ENCODE measurements around the gene HOXA5.

HOXA5 gene

DNA sequence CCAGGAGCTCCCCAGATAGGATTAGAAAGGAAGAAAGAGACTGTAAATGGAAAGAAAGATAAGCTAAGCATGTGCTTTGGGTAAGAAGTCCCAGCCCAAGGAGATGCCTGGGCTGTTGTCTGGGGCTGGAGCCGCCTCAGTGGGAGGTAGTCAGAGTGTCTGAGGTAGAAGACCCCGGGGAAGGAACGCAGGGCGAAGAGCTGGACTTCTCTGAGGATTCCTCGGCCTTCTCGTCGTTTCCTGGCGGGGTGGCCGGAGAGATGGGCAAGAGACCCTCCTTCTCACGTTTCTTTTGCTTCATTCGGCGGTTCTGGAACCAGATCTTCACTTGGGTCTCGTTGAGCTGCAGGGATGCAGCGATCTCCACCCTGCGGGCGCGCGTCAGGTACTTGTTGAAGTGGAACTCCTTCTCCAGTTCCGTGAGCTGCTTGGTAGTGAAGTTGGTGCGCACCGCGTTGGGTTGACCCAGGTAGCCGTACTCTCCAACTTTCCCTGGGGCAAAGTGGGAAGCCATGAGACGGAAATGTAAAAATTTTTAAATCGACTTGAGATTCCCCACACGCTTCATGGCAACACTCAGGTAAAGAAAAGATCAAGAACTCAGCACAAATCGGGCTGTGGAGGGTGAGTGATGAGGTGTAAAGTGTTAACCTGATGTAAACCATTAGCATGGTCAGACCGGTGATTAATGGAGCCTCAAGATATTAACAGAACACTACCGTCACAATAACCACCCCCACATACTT is 49.0 kb downstream of the HOXA5 start:
- Mint-ChIP-seq H3K4me1 (ENCODE audit: low read depth) (peaks cover 31% of the 10 kb centered on the region), H3K36me3 (ENCODE audit: low read depth) (no peaks in the 10 kb centered on the region), H3K27ac (no peak overlapping the region), H3K9me3 (no peaks in the 10 kb centered on the region), H3K4me3 (no peak overlapping the region), H3K27me3 (peaks cover 93% of the 10 kb centered on the region)
- DNase-seq = no peak

DNA sequence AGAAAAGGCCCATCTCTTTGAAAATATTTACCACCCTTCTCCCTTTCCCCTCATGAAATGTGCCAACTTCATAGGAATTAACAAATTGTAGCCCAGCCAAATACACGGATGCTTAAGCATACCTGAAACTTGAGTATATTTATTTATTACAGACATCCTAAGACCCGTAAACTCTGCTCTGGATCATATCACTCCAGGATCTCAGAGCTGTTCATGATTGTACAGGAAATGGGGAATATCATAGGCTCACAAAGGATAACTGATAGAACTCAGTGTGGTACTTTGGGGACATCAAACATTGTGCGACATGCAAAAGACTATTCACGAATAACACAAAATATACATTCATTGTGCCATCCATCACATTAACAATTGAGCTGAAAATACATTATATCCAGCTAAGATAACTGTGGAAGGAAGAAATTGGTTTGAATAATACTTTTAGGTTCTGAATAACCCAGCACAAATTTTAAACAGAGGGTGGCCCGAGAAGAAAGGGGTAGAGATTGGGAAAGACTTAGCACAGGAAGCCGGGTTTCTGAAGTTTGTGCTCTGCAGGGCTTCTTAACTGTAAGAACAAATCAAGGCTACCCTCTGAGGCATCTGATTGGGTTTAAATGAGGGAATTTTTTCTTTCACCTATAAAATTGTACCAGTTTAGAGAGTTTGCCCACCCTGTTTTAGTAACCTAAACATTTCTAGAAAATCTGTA is 50.1 kb downstream of the HOXA5 start:
- Mint-ChIP-seq H3K27ac (no peak overlapping the region), H3K36me3 (ENCODE audit: low read depth) (no peaks in the 10 kb centered on the region), H3K4me3 (no peak overlapping the region), H3K4me1 (ENCODE audit: low read depth) (peaks cover 27% of the 10 kb centered on the region), H3K9me3 (no peaks in the 10 kb centered on the region), H3K27me3 (peaks cover 93% of the 10 kb centered on the region)
- no peak for DNase-seq

- peaks cover 92% of the 10 kb centered on the region for H3K27me3 Mint-ChIP-seq
These were observed 50.7 kb downstream of the HOXA5 start for GRCh38 chr7:27092819-27093110.

GRCh38 chr7:27091941-27092818 is 51.3 kb downstream of the HOXA5 start:
- Mint-ChIP-seq H3K4me3 (no peak overlapping the region), H3K9me3 (no peaks in the 10 kb centered on the region)

More at GRCh38 chr7:27092819-27093110, 50.7 kb downstream of the HOXA5 start:
- Mint-ChIP-seq H3K9me3 (no peaks in the 10 kb centered on the region), H3K4me1 (ENCODE audit: low read depth) (peaks cover 25% of the 10 kb centered on the region), H3K27ac (no peak overlapping the region), H3K4me3 (no peak overlapping the region), H3K36me3 (ENCODE audit: low read depth) (no peaks in the 10 kb centered on the region)
- no peak for DNase-seq

GRCh38 chr7:27091105-27091504 is 52.4 kb downstream of the HOXA5 start:
- Mint-ChIP-seq H3K9me3 (no peaks in the 10 kb centered on the region), H3K4me1 (ENCODE audit: low read depth) (peaks cover 20% of the 10 kb centered on the region), H3K4me3 (no peak overlapping the region), H3K36me3 (ENCODE audit: low read depth) (no peaks in the 10 kb centered on the region), H3K27ac (no peak overlapping the region), H3K27me3 (peaks cover 90% of the 10 kb centered on the region)
- DNase-seq = no peak

More at GRCh38 chr7:27091941-27092818, 51.3 kb downstream of the HOXA5 start:
- H3K4me1 Mint-ChIP-seq (ENCODE audit: low read depth) = peaks cover 25% of the 10 kb centered on the region
- H3K27ac Mint-ChIP-seq = no peak overlapping the region
- peaks cover 92% of the 10 kb centered on the region for H3K27me3 Mint-ChIP-seq
- no peak for DNase-seq
- no peaks in the 10 kb centered on the region for H3K36me3 Mint-ChIP-seq (ENCODE audit: low read depth)
